Activated naive CD4-positive, alpha-beta T cell treated with anti-CD3 and anti-CD28 coated beads, Interleukin-2, amount 10 ng/mL, durations not matched to agents 7 days and 5 days (primary cell): ENCODE results near the gene SHISA7.

Source experiments
- CTCF ChIA-PET: fragments of 350-600 bp; sonication (Branson Sonifier 250); formaldehyde crosslinking; loops from one replicate; lab custom pipeline; 2021; ENCODE audit warnings: antibody characterized with exemption; lab: Charles Lee
- DNase-seq: peaks from one replicate; pipeline ENCODE4 v3.0.0-alpha.2; 2020
- H3K27ac Mint-ChIP-seq: one replicate; pipeline ENCODE4 v1.8.0; 2021; ENCODE audit warnings: mild to moderate bottlenecking, moderate library complexity, mixed read lengths
- H3K27me3 Mint-ChIP-seq: one replicate; pipeline ENCODE4 v1.8.0; 2021; ENCODE audit warnings: mild to moderate bottlenecking, mixed read lengths
- H3K36me3 Mint-ChIP-seq: one replicate; pipeline ENCODE4 v1.8.0; 2021; ENCODE audit warnings: mixed read lengths
- H3K4me1 Mint-ChIP-seq: one replicate; pipeline ENCODE4 v1.8.0; 2021; ENCODE audit warnings: mixed read lengths
- H3K4me3 Mint-ChIP-seq: one replicate; pipeline ENCODE4 v1.8.0; 2021; ENCODE audit warnings: mild to moderate bottlenecking, moderate library complexity, mixed read lengths
- H3K9me3 Mint-ChIP-seq: one replicate; pipeline ENCODE4 v1.8.0; 2021; ENCODE audit warnings: mixed read lengths

SHISA7 gene

DNA sequence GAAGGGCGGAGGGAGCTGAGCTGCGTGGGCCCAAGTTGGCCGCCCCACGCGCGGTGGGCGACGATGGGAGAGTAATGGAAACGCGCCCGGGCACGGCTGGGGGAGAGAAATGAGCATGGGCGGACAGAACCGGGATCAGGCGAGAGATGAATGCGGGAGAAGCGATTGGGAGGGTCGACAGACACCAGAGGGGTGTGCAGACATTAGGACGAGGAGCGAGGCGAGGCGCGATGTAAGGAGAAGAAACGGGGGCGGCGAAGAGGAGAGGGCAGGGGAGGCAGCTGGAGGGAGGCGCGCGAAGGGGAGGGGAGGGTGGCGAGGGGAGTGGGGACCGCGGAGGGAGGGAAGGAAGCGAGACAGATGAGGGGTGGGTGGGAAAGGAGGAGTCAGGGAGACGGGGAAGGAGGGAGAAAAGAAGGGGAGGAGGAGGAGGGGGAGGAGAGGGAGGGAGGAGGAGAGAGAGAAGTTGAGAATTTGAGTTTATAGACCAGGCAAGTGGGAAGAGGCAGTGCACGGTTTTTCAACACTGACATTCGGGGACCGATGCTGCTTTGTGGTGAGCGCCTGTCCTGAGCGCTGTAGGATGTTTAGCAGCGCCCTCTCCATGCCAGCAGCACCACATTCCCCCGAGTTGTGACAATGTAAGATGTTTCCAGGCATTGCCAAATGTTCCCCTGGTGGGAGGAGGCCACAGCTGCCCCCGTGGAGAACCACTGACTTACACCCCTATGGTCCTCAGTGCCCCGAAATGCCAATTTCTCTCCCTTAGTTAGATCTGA, at the start of gene SHISA7:
Gene SHISA7, minus strand, starts transcription at position 256 of the 779 bp plus-strand sequence. CDS start 437 bp downstream, outside the sequence.
- Mint-ChIP-seq H3K27me3 (peaks cover 79% of the 10 kb centered on the region), H3K36me3 (no peaks in the 10 kb centered on the region), H3K9me3 (no peaks in the 10 kb centered on the region), H3K4me1 (peaks cover 16% of the 10 kb centered on the region), H3K27ac (no peak within 1 kb of the TSS), H3K4me3 (no peak within 1 kb of the TSS)
- CTCF ChIA-PET = no interaction called here
- no peak for DNase-seq

DNA sequence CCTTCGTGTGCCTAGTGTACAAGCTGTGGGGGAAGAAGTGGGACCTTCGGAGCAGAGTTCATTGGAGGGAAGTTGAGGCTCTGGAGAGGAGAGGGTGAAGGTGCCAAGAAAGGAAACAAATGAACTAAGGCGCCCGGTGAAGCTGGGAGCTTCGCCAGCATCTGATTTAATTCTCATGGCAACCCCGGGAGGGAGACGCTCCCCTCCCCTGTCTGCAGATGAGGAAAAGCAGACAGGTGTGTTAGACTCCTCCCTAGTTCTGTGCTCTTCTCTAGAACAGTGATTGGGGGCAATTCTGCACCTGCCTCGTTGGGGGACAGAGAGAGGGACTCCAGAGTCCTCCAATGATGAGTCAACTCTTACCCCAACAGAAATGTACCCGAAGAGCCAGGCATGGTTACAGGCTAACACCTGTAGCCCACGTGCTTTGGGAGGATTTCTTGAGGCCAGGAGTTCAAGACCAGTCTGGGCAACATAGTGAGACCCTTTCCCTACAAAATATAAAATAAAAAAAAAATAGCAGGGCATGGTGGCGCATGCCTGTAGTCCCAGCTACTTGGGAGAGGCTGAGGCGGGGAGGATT, 49.4 kb upstream of the SHISA7 start:
- CTCF ChIA-PET = interaction anchor here (0.9 to 3.2 kb wide), 2 partner anchors 12 to 31 kb away, joined by 3 to 12 read pairs; no protein-coding TSS in a partner anchor
- H3K36me3 Mint-ChIP-seq = no peaks in the 10 kb centered on the region
- no peak overlapping the region for H3K27ac Mint-ChIP-seq
- H3K4me3 Mint-ChIP-seq = no peak overlapping the region
- no peaks in the 10 kb centered on the region for H3K9me3 Mint-ChIP-seq
- H3K27me3 Mint-ChIP-seq = peaks cover 75% of the 10 kb centered on the region
- DNase-seq = no peak
- H3K4me1 Mint-ChIP-seq = no peaks in the 10 kb centered on the region

DNA sequence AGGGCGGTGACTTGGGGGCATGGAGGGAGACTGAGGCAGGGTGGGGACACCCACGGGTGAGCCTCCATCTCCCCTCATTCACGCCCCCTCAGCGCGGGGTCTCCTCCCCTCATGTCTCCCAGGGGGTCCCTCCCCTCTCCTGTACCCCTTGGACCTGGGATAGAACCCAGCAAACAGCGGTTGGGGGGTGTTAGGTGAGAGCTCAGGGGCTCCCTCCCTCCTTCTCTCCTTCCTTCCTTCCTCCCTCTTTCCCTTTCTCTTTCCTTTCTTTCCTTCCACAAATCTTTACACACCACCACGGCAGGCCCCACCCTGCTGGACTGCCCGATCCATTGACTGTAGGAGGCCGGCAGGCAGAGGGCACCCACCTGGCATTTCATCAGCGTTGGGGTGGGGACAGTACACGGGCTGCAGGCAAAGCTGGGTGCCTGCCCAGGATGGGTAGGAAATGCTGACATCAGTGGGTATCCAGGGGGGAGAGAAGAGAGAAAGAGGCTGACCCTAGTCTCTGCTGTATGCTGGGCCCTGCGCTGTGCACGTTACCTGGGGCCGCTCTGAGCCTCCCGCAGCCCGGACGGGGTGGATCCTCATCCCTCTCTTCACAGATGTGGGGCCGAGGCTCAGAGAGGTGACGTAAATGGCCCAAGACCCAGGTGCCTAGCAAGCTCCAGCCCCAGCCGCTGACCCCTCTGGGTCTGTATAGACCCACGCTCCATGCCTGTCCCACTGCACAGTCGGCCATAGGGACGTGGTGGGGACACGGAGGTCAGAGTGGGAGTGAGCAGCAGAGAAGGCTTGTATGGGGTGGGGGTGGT, 48.7 kb upstream of the SHISA7 start:
- no peak overlapping the region for H3K4me3 Mint-ChIP-seq
- H3K27ac Mint-ChIP-seq = no peak overlapping the region
- no peaks in the 10 kb centered on the region for H3K4me1 Mint-ChIP-seq
- H3K27me3 Mint-ChIP-seq = peaks cover 79% of the 10 kb centered on the region
- DNase-seq = no peak
- H3K36me3 Mint-ChIP-seq = no peaks in the 10 kb centered on the region
- CTCF ChIA-PET = interaction anchor here (0.9 to 3.2 kb wide), 2 partner anchors 12 to 30 kb away, joined by 3 to 12 read pairs; no protein-coding TSS in a partner anchor
- H3K9me3 Mint-ChIP-seq = no peaks in the 10 kb centered on the region

DNA sequence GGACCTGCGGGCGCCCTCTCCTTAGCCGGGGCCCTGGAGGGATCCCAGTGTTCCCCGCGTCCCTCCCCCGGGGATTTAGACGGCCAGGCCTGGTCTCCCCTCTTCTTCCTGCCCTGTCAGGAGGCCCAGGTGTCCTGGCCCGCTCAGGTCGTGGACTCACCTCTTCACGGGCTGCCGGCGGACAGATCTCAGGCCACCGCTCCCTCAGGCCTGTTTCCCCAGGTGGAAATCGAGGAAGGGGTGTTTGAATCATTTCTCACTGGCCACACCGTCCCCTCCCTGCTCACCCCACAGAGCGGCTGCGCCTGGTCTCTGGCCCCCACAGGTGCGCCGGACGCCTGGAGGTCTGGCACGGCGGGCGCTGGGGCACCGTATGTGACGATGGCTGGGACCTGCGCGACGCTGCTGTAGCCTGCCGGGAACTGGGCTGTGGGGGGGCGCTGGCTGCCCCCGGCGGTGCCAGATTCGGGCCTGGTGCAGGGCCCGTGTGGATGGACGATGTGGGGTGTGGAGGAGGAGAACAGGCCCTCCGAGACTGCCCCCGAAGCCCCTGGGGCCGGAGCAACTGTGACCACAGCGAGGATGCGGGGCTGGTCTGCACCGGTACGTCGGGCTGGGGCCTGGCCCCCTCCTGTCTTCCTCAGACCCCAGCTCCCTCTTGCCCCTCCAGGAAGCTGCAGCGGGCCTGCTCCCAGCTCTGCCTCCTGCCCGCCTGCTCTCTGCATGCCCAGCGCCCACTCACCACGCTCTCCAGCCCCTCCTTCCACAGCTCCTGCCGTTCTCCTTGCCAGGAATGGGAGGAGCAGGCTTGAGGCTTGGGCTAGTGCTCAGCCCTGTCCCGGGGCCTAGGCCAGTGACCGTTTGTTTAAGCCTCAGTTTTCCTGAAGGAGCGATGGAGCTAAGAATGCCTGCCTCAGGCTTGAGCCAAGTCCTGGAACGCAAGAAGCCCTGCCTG, 47.7 kb upstream of the SHISA7 start:
- Mint-ChIP-seq H3K36me3 (no peaks in the 10 kb centered on the region), H3K4me1 (peaks cover 4% of the 10 kb centered on the region), H3K9me3 (no peaks in the 10 kb centered on the region), H3K27me3 (peaks cover 72% of the 10 kb centered on the region), H3K27ac (no peak overlapping the region), H3K4me3 (no peak overlapping the region)
- CTCF ChIA-PET = interaction anchor here (3.2 kb wide), 1 partner anchor 13 kb away, joined by 12 read pairs; no protein-coding TSS in a partner anchor
- DNase-seq = no peak

DNA sequence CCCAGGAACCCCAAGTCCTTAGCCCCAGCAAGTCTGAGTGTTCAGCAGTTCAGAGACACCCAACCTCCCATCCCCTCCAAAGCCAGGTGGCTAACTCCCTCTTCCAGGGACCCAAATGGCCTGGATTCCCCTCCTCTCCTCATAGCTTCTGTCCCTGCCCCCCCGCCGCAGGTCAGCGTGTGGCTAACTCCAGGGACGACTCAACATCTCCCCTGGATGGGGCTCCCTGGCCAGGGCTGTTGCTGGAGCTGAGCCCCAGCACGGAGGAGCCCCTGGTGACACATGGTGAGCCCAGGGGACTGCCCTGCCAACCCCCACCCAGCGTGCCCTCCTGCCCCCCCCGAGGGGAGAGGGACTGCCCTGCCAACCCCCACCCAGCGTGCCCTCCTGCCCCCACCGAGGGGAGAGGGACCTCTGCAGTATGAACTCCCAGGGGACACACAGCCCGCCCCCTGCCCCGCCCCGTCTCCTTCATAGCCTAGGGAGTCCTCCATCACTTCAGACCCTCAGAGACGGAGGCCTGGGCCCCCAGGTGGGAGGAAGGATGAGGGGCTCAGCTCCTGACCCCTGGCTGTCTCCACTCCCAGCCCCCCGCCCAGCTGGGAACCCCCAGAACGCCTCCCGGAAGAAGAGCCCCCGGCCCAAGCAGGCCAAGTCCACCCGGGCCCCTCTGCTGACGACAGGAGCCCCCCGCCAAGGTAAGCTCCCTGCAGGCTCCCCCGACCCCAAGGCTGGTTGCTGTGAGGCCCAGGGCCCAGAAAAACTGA, 46.8 kb upstream of the SHISA7 start:
- no peak for DNase-seq
- Mint-ChIP-seq H3K9me3 (no peaks in the 10 kb centered on the region), H3K27ac (no peak overlapping the region), H3K27me3 (peaks cover 71% of the 10 kb centered on the region), H3K4me1 (peaks cover 5% of the 10 kb centered on the region), H3K36me3 (no peaks in the 10 kb centered on the region), H3K4me3 (no peak overlapping the region)
- CTCF ChIA-PET = interaction anchor here (0.9 to 3.2 kb wide), 2 partner anchors 14 kb away, joined by 5 to 12 read pairs; no protein-coding TSS in a partner anchor

DNA sequence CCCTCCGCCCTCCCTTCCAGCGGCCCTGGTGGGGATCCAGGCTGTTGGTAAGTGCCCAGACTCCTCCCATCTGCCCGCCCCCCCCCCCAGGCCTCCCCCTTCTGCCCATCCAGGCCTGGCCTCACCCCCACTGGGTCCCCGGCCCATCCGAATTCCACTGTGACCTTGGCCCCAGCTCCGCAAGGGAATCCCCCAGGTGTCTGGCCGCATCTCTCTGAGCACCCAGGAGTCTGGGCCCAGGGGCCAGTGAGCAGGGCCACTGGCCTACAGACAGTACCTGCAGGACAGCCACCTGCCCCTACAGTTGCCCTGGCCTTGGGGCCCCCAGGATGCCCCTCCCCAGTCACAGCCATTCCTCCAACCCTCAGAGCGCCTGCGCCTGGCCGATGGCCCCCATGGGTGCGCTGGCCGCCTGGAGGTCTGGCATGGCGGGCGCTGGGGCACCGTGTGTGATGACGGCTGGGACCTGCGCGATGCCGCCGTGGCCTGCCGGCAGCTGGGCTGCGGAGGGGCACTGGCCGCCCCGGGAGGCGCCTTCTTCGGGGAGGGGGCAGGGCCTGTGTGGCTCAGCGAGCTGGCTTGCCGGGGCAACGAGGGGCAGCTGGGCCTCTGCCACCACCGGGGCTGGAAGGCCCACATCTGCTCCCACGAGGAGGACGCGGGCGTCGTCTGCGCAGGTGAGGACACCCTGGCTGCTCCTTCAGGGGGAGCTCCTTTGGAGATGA, 46.0 kb upstream of the SHISA7 start:
- Mint-ChIP-seq H3K9me3 (no peaks in the 10 kb centered on the region), H3K4me3 (no peak overlapping the region), H3K4me1 (peaks cover 8% of the 10 kb centered on the region), H3K36me3 (no peaks in the 10 kb centered on the region), H3K27ac (no peak overlapping the region), H3K27me3 (peaks cover 64% of the 10 kb centered on the region)
- CTCF ChIA-PET = interaction anchor here (0.9 kb wide), 1 partner anchor 15 kb away, joined by 5 read pairs; no protein-coding TSS in a partner anchor
- no peak for DNase-seq

DNA sequence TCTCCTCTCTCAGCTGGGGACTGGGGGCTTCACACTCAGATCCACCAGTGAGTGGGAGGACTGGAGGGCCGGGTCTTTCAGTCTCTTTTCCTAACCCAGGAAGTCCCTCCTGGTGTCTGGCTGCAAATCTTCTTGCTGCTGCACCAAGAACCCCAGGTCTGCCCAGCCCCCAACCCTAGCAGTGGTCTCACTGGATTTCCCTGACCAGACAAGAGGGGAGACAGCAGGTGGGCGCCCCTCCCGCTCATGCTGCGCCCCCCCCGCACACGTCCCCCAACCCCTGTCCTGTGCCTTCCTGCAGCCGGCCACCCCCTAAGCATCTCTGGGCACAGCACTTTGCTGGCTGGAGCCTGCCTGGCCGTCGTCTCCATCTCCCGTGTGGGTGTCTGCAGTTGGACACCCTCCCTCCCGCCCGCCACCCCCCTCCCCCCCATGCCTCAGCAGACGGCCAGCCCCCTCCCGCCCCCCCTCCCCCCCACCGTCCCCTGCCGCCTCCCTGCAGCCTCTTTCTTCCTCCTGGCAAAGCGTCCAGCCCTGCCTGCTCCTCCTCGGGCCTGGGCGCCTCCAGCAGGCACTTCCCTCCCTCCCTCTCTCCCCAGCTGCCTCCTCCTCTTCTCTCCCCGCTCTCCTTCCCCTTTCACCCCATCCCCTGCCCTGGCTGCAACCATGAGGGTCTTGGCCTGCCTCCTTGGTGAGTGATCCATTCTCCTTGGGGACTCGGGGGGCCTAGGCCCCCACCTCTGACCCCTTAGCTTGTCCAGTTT, 45.0 kb upstream of the SHISA7 start, which contains the start of gene SSC5D:
Gene SSC5D, plus strand, starts transcription at position 513 of the 764 bp plus-strand sequence. Its CDS starts 154 bp downstream, at position 667.
- peak within 1 kb of the TSS; percentile 71 for H3K27ac Mint-ChIP-seq

DNA sequence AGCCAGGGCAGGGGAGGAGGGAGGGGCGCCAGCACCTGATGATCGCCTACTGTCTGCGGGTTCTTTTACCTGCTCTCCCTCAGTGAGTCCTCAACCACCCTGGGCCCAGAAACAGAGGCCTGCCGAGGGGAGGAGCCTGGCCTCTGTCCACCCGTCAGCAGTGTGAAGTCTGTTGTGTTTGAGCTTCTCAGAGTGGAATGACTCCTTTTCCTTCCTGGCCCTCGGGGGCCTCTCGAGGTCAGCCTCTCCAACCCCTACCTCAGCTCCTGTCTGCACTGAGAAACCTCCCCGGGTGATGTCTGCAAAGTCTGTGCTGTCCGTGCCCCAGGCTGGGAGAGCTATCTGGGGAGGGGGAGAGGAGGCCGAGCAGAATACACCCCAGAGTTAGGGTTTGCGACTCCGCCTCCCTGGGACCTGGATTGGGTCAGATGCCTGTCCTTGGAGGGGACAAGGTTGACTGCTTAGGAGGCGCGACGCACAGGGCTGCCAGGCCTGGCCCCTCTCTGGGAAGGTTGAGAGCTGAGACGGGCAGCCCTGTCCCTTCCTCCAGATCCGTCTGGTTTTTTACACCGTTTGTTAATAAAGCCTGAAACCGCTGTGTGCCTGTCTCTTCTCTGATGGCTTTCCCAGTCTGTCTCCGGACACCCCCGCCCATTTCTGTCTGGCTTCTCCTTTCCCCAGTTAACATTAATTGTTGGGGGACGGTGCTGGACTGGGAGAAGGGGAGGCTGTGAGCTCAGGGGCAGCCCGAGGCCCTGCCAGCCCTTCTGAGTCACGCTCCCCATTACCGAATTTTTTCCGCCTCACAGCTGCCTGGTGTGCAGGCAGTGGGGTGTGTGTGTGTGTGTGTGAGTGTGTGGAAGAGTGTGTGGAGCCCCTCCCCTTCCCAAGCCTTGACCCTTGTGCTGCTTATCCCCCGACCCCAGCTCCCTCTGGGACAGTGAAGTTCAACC, 44.1 kb upstream of the SHISA7 start:
- Mint-ChIP-seq H3K9me3 (no peaks in the 10 kb centered on the region), H3K4me1 (peaks cover 9% of the 10 kb centered on the region), H3K36me3 (no peaks in the 10 kb centered on the region), H3K4me3 (peak overlapping the region; percentile 12), H3K27ac (peak overlapping the region; percentile 71), H3K27me3 (peaks cover 51% of the 10 kb centered on the region)
- DNase-seq = no peak
- CTCF ChIA-PET = interaction anchor here (1.4 to 4.1 kb wide), 2 partner anchors 17 to 20 kb away, joined by 5 to 23 read pairs; no protein-coding TSS in a partner anchor

More for the DNA sequence above, 45.0 kb upstream of the SHISA7 start, which contains the start of gene SSC5D:
- Mint-ChIP-seq H3K4me3 (no peak within 1 kb of the TSS), H3K9me3 (no peaks in the 10 kb centered on the region), H3K36me3 (no peaks in the 10 kb centered on the region), H3K27me3 (peaks cover 58% of the 10 kb centered on the region), H3K4me1 (peaks cover 9% of the 10 kb centered on the region)
- no peak for DNase-seq
- CTCF ChIA-PET = interaction anchor here (1.4 kb wide), 1 partner anchor 20 kb away, joined by 5 read pairs; no protein-coding TSS in a partner anchor

DNA sequence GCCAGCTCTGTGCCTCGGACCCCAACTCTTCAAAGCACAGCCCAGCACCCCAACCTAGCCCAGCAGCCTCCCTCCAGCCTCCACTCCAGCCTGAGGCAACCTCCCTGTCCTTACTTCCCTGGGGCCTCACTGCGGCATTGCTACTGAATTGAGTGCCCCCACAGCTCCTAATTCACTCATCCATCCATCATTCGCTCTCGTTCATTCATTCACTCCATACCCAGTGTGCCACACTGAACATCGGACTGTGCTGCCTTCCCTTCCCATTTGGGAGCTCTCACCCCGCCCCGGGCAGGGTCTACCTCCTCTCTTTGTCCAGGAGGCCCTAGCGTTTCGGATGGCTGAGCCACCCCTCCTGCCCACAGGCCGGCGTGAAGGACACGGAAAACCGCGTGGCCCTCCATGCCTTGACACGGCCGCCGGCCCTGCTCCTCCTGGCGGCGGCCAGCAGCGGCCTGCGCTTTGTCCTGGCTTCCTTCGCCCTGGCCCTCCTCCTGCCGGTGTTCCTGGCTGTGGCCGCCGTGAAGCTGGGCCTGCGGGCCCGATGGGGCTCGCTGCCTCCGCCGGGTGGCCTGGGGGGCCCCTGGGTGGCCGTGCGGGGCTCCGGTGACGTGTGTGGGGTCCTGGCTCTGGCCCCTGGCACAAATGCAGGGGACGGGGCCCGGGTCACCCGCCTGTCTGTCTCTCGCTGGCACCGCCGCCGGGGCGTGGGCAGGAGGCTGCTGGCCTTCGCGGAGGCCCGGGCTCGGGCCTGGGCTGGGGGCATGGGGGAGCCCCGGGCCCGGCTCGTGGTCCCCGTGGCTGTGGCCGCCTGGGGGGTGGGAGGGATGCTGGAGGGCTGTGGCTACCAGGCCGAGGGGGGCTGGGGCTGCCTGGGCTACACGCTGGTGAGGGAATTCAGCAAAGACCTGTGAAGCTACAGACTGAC, 43.2 kb upstream of the SHISA7 start:
- Mint-ChIP-seq H3K4me1 (peaks cover 9% of the 10 kb centered on the region), H3K9me3 (no peaks in the 10 kb centered on the region), H3K36me3 (no peaks in the 10 kb centered on the region), H3K4me3 (peak overlapping the region; percentile 59), H3K27ac (peak overlapping the region; percentile 6), H3K27me3 (peaks cover 41% of the 10 kb centered on the region)
- CTCF ChIA-PET = interaction anchor here (1.4 to 4.1 kb wide), 2 partner anchors 18 to 19 kb away, joined by 5 to 23 read pairs; no protein-coding TSS in a partner anchor
- no peak for DNase-seq
